Left lung (tissue), 10 donors: ENCODE measurements around the gene PSMB2. TPM values are rescaled to one million over a fixed set of nuclear protein-coding genes. Genes with fewer than 3 reads are reported as not detected.

Experiments used
- ATAC-seq: fragments of 200-7000 bp; cut with Tn5 transposase; one replicate; pipeline ENCODE4 v1.9.1; 2020; ENCODE audit warnings: moderate library complexity
- DNase-seq, 4 donors: peaks; one replicate each; pipeline ENCODE4 v3.0.0-alpha.2; 2013 to 2020
- H3K27ac ChIP-seq, 2 donors: fragments of 200-600 bp; sonication (generic) in 1 of 2; one replicate each; pipeline versions ENCODE4 v1.5.0 to v1.8.0; 2020 to 2021
- H3K27me3 ChIP-seq, 2 donors: fragments of 200-600 bp; sonication (generic) in 1 of 2; one replicate each; pipeline versions ENCODE4 v1.5.0 to v1.8.0; 2020 to 2021
- H3K36me3 ChIP-seq, 2 donors: fragments of 200-600 bp; sonication (generic) in 1 of 2; one replicate each; pipeline versions ENCODE4 v1.5.0 to v1.8.0; 2020 to 2021
- H3K4me1 ChIP-seq, 2 donors: fragments of 200-600 bp; one replicate each; pipeline ENCODE4 v1.8.0; 2021
- H3K4me3 ChIP-seq, 2 donors: fragments of 200-600 bp; sonication (generic) in 1 of 2; one replicate each; pipeline versions ENCODE4 v1.5.0 to v1.8.0; 2020 to 2021; ENCODE audit warnings: mild to moderate bottlenecking in 1 of 2
- H3K9me3 ChIP-seq, 2 donors: fragments of 200-600 bp; sonication (generic) in 1 of 2; one replicate each; pipeline versions ENCODE4 v1.5.0 to v1.8.0; 2020 to 2021
- intact Hi-C, 2 donors: fragments of 100-400 bp; cut with DNase I; formaldehyde crosslinking; loops; one replicate each; pipeline versions ENCODE4 v1.11.2 to v1.14.2; 2022
- polyA plus RNA-seq, 6 donors: library from polyadenylated mRNA; unstranded; fragments of 120-200 nt; gene quantifications; one replicate each; pipeline ENCODE4 v1.2.1, GENCODE V29; 2013; ENCODE audit not compliant: insufficient read length in 6 of 6
- total RNA-seq, 2 donors: library from RNA; stranded (reverse); fragmentation: NEBNext Ultra II Directional; extraction: Animal tissue kit (Norgen Biotek cat#: 25700); gene quantifications; one replicate each; pipeline ENCODE4 v1.2.1, GENCODE V29; 2021
- TF ChIP-seq, protein P1 (sequence below), 2 donors: fragments of 200-600 bp; sonication (generic) in 1 of 2; IDR thresholded peaks; one replicate each; pipeline versions ENCODE4 v1.5.0 to v1.8.0; 2021; ENCODE audit warnings: antibody characterized with exemption in 2 of 2
- donor health status: DM: no; HTN: yes; CAD: no.
- donor health status: DM: no; HTN: no; CAD: no.

PSMB2 gene
- total and polyA plus RNA-seq, 8 donors: 48.4 to 80.2 (median 70.7) TPM

DNA sequence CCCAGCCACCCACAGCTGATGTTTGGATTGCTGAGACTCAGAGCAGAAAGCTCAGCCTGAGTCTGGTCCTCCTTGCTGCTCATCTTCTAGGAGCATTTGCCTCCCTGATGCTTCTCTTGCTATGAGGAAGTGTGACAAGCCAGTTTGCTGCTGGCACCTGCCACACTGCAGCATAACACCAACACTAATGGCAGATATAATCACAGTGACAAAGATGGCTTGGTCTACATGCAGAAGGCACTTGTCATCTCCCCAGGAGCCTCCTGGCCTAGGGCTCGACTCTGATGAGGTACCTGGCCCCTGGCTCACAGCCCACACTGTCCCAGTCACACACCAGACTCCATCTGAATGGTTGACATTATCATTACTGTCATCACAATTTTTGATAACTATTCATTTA, 13.9 kb upstream of the PSMB2 start:
- DNase-seq (no peak), ATAC-seq (no peak)
- intact Hi-C loops: no loop called here
- H3K4me1 ChIP-seq: no peaks in the 10 kb centered on the region
- TF ChIP-seq, protein P1, sequence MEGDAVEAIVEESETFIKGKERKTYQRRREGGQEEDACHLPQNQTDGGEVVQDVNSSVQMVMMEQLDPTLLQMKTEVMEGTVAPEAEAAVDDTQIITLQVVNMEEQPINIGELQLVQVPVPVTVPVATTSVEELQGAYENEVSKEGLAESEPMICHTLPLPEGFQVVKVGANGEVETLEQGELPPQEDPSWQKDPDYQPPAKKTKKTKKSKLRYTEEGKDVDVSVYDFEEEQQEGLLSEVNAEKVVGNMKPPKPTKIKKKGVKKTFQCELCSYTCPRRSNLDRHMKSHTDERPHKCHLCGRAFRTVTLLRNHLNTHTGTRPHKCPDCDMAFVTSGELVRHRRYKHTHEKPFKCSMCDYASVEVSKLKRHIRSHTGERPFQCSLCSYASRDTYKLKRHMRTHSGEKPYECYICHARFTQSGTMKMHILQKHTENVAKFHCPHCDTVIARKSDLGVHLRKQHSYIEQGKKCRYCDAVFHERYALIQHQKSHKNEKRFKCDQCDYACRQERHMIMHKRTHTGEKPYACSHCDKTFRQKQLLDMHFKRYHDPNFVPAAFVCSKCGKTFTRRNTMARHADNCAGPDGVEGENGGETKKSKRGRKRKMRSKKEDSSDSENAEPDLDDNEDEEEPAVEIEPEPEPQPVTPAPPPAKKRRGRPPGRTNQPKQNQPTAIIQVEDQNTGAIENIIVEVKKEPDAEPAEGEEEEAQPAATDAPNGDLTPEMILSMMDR (IDR thresholded peaks at IDR 0.05): no peak
- H3K27ac ChIP-seq: no peak overlapping the region
- no peak overlapping the region for H3K4me3 ChIP-seq
- peaks cover 0 to 11% of the 10 kb centered on the region in 2 donors for H3K27me3 ChIP-seq
- no peaks in the 10 kb centered on the region for H3K36me3 ChIP-seq
- no peaks in the 10 kb centered on the region for H3K9me3 ChIP-seq

GRCh38 chr1:35650416-35650815, 9.1 kb upstream of the PSMB2 start:
- ATAC-seq: no peak
- no peak overlapping the region for H3K27ac ChIP-seq
- no peak for DNase-seq
- H3K36me3 ChIP-seq: no peaks in the 10 kb centered on the region
- no peaks in the 10 kb centered on the region for H3K9me3 ChIP-seq
- H3K4me3 ChIP-seq: no peak overlapping the region
- TF ChIP-seq, protein P1 (IDR thresholded peaks at IDR 0.05): no peak
- intact Hi-C loops: no loop called here
- H3K4me1 ChIP-seq: no peaks in the 10 kb centered on the region
- peaks cover 3 to 27% of the 10 kb centered on the region in 2 donors for H3K27me3 ChIP-seq

DNA sequence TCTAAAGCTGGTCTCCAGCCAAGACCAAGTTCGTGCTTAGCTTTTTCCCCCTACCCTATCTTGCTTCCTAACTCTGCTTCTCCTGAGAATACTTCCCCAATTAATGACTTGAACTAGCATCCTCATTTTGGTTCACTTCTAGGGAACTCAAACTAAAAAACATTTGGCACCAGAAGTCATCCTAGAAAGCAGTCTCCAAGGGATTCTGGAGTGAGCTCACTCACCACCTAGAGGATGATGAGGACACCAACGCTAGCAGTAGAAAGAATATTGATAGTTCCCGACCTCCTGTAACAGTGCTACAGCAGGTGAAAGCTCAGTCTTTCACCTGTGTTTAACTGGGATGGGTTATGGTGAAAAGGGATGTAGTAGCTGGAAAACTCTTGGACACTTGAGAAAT, 4.7 kb upstream of the PSMB2 start:
- intact Hi-C loops: no loop called here
- H3K9me3 ChIP-seq: no peaks in the 10 kb centered on the region
- H3K27ac ChIP-seq: no peak overlapping the region
- no peaks in the 10 kb centered on the region for H3K36me3 ChIP-seq
- no peak for ATAC-seq
- no peak overlapping the region for H3K4me3 ChIP-seq
- peaks cover 3 to 38% of the 10 kb centered on the region in 2 donors for H3K27me3 ChIP-seq
- peaks cover 0 to 5% of the 10 kb centered on the region in 2 donors for H3K4me1 ChIP-seq
- TF ChIP-seq, protein P1 (IDR thresholded peaks at IDR 0.05): no peak
- no peak for DNase-seq

DNA sequence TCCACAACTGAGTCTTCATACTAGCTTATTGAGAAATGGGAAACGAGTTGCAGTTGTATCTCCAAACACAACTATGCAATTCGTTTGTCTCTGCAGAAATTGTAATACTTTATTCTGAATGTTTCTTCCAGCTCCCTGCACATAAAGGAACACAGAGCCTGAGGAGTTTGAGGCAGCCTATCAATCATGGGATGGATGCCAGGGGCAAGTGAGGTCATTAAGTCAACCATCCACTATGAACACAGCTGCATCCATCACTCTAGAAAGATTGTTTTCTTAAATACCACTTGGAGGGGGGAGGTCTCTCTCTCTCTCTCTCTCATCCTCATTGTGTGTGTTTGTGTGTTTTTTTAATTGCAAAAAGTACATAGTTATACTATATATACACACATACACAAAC, 2.9 kb upstream of the PSMB2 start:
- intact Hi-C loops: no loop called here
- peaks cover 7 to 20% of the 10 kb centered on the region in 2 donors for H3K4me1 ChIP-seq
- no peaks in the 10 kb centered on the region for H3K9me3 ChIP-seq
- DNase-seq (no peak), ATAC-seq (no peak)
- H3K27ac ChIP-seq: no peak overlapping the region
- H3K27me3 ChIP-seq: peaks cover 3 to 38% of the 10 kb centered on the region in 2 donors
- no peak overlapping the region for H3K4me3 ChIP-seq
- TF ChIP-seq, protein P1 (IDR thresholded peaks at IDR 0.05): no peak
- no peaks in the 10 kb centered on the region for H3K36me3 ChIP-seq

DNA sequence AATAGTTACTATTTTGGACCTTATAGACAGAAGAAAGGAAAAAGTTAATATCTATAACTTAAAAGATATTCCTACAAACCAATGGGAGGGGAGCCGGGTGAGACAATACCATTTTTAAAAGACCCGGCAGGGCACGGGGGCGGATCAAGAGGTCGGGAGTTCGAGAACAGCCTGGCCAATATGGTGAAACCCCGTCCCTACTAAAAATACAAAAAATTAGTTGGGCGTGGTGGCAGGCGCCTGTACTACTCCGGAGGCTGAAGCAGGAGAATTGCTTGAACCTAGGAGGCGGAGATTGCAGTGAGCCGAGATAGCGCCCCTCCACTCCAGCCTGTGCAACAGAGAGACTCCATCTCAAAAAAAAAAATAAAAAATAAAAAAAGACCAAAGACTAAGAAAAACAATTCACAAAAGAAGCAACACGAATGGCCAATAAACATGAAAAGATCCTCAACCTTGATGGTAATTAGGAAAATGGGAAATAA, 1.2 kb upstream of the PSMB2 start:
- Histone ChIP-seq H3K4me3 (peak overlapping the region; percentile 79 to 88), H3K36me3 (no peaks in the 10 kb centered on the region), H3K27ac (peak overlapping the region; percentile 92 to 94), H3K9me3 (no peaks in the 10 kb centered on the region), H3K4me1 (peaks cover 21 to 37% of the 10 kb centered on the region in 2 donors), H3K27me3 (peaks cover 3 to 32% of the 10 kb centered on the region in 2 donors)
- TF ChIP-seq, protein P1 (IDR thresholded peaks at IDR 0.05): no peak
- DNase-seq (no peak), ATAC-seq (no peak)
- intact Hi-C loops: no loop called here
